ENCODE data around the gene KCNQ1OT1.

Gene KCNQ1OT1

DNA sequence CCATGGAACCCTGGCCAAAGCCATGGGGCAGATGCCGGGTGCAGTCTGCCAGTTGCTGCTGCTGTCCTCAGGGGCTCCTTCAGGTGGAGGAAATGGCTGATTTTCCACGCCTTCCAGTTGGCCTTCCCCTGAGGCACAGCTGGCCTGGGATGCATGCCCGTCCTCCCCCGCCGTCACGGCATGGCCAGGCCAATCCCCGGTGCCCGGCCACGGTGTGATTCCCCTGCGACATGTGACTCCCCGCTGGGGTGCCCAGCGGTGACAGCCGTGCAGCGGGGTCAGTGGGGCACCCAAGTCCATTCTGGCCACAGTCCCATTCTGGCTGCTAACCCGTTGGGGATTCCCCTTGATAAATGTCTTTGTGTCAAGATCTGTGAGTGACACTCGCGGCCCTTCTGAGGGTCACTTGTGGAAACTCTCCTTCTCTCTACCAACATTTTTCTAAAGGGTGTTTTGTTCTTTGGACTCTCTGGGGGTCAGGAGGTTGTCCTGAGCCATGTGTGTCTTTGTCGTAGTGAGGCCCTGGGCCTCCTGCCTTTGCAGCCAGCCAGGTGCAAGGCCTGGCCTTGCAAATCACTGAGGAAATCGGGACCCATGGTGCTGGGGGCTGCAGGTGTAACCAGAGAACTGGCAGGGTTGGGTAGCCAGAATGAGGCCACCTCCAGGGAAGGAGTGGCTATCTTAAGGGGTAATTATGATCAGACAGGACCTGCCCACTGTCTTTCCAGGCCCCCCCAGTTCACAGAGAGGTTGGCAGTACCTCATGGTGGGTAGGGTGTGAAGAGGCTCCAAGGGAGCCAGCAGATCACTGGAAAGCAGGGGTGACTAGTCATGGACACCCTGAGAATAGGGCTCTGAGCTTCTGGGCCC lies 37.1 kb downstream of the KCNQ1OT1 start:
- H3K4me2 ChIP-seq (ENCODE audit: low read length), result no peak overlapping the region
- H3K9me3 ChIP-seq (ENCODE audit: insufficient read depth, low read length), result peaks cover 11% of the 10 kb centered on the region; the same call in 1 of the 2 replicates
- no peaks in the 10 kb centered on the region for H3K4me1 ChIP-seq (ENCODE audit: low read length)
- H3K4me3 ChIP-seq (ENCODE audit: low read length), result no peak overlapping the region
- no peak overlapping the region for H3K9ac ChIP-seq (ENCODE audit: low read length)
- no peaks in the 10 kb centered on the region for H3K27me3 ChIP-seq (ENCODE audit: low read depth, low read length)
- no peaks in the 10 kb centered on the region for H3K79me2 ChIP-seq (ENCODE audit: low read length)
- no peak overlapping the region for H3K27ac ChIP-seq (ENCODE audit: low read length)
- H2AFZ ChIP-seq (ENCODE audit: low read depth, low read length), result no peak overlapping the region
- TF ChIP-seq EZH2phosphoT487 (IDR thresholded peaks at IDR 0.05; ENCODE audit: low read depth), result no peak
- TF ChIP-seq, protein P1, sequence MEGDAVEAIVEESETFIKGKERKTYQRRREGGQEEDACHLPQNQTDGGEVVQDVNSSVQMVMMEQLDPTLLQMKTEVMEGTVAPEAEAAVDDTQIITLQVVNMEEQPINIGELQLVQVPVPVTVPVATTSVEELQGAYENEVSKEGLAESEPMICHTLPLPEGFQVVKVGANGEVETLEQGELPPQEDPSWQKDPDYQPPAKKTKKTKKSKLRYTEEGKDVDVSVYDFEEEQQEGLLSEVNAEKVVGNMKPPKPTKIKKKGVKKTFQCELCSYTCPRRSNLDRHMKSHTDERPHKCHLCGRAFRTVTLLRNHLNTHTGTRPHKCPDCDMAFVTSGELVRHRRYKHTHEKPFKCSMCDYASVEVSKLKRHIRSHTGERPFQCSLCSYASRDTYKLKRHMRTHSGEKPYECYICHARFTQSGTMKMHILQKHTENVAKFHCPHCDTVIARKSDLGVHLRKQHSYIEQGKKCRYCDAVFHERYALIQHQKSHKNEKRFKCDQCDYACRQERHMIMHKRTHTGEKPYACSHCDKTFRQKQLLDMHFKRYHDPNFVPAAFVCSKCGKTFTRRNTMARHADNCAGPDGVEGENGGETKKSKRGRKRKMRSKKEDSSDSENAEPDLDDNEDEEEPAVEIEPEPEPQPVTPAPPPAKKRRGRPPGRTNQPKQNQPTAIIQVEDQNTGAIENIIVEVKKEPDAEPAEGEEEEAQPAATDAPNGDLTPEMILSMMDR (IDR thresholded peaks at IDR 0.05; ENCODE audit: low read depth, low read length), result no peak
- no peaks in the 10 kb centered on the region for H4K20me1 ChIP-seq (ENCODE audit: insufficient read depth, low read length)
- peaks cover 18% of the 10 kb centered on the region for H3K36me3 ChIP-seq (replicated peaks; ENCODE audit: low read depth, low read length)

DNA sequence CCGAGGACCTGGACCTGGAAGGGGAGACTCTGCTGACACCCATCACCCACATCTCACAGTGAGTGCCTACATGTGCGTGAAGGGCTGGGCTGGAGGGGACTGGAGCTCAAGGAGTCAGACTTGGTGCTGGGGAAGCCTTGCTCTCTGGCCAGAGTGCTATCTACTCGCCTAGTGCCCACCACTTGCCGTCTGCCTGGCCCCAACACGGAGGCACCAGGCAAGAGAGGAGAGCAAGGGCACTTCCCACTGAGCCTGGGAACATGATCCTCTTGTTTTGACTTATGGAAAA lies 37.8 kb downstream of the KCNQ1OT1 start:
- H4K20me1 ChIP-seq (ENCODE audit: insufficient read depth, low read length), result no peaks in the 10 kb centered on the region
- H3K9me3 ChIP-seq (ENCODE audit: insufficient read depth, low read length), result peaks cover 11% of the 10 kb centered on the region; the same call in 1 of the 2 replicates
- H3K27ac ChIP-seq (ENCODE audit: low read length), result no peak overlapping the region
- H3K4me3 ChIP-seq (ENCODE audit: low read length), result no peak overlapping the region
- H3K27me3 ChIP-seq (ENCODE audit: low read depth, low read length), result no peaks in the 10 kb centered on the region
- no peak overlapping the region for H2AFZ ChIP-seq (ENCODE audit: low read depth, low read length)
- H3K79me2 ChIP-seq (ENCODE audit: low read length), result no peaks in the 10 kb centered on the region
- no peaks in the 10 kb centered on the region for H3K4me1 ChIP-seq (ENCODE audit: low read length)
- H3K36me3 ChIP-seq (replicated peaks; ENCODE audit: low read depth, low read length), result peaks cover 18% of the 10 kb centered on the region
- H3K9ac ChIP-seq (ENCODE audit: low read length), result no peak overlapping the region
- H3K4me2 ChIP-seq (ENCODE audit: low read length), result no peak overlapping the region
- TF ChIP-seq, protein P1 (IDR thresholded peaks at IDR 0.05; ENCODE audit: low read depth, low read length), result no peak
- TF ChIP-seq EZH2phosphoT487 (IDR thresholded peaks at IDR 0.05; ENCODE audit: low read depth), result no peak

DNA sequence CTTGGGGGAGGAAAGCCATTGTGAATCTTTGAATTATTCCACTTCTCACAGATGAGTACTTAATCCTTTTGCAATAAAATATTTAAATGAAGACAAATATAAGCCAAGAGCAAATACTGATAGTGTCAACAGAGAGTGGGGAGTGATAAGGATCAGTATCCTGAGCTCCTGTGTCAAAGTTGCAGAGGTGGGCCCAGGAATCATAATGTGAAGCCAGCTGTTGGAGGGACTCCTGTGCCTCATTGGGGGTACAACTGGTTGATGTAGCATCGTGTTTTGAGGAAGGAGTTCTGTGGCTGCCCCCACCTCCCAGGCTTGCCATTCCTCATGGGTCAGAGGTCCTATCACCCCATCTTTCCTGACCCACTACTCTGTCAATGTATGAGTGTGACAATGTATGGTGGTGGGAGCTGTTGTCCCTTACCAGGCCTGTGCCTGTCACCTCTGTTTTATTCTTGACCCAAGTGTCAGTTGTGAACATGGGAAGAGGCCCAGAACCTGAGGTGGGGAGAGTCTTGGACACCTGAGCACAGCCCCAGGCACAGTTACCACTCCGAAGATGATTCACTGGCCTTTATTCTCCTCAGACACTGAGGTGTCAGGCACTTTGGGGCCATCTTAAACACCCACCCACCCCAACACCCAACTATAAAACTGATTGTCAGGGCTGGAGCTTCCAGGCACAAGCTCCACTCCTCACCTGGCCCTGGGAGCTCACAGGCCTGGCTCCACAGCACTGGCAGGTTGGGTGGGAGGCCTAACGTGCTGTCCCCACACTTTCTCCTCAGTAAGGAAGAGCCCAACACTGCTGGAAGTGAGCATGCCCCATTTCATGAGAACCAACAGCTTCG lies 38.4 kb downstream of the KCNQ1OT1 start:
- Histone ChIP-seq H3K4me1 (ENCODE audit: low read length) (no peaks in the 10 kb centered on the region), H3K9me3 (ENCODE audit: insufficient read depth, low read length) (peaks cover 11% of the 10 kb centered on the region; the same call in 1 of the 2 replicates)

More for the DNA sequence above, 38.4 kb downstream of the KCNQ1OT1 start:
- Histone ChIP-seq H3K4me2 (ENCODE audit: low read length) (no peak overlapping the region), H3K36me3 (replicated peaks; ENCODE audit: low read depth, low read length) (peaks cover 18% of the 10 kb centered on the region), H3K27ac (ENCODE audit: low read length) (no peak overlapping the region), H3K9ac (ENCODE audit: low read length) (no peak overlapping the region), H3K4me3 (ENCODE audit: low read length) (no peak overlapping the region), H3K79me2 (ENCODE audit: low read length) (no peaks in the 10 kb centered on the region), H2AFZ (ENCODE audit: low read depth, low read length) (no peak overlapping the region), H4K20me1 (ENCODE audit: insufficient read depth, low read length) (no peaks in the 10 kb centered on the region), H3K27me3 (ENCODE audit: low read depth, low read length) (no peaks in the 10 kb centered on the region)
- TF ChIP-seq, protein P1 (IDR thresholded peaks at IDR 0.05; ENCODE audit: low read depth, low read length), result no peak
- no peak for TF ChIP-seq EZH2phosphoT487 (IDR thresholded peaks at IDR 0.05; ENCODE audit: low read depth)

Measured in OCI-LY3 (cell line).